Measurements from ENCODE around the gene LRPPRC.

LRPPRC gene

DNA sequence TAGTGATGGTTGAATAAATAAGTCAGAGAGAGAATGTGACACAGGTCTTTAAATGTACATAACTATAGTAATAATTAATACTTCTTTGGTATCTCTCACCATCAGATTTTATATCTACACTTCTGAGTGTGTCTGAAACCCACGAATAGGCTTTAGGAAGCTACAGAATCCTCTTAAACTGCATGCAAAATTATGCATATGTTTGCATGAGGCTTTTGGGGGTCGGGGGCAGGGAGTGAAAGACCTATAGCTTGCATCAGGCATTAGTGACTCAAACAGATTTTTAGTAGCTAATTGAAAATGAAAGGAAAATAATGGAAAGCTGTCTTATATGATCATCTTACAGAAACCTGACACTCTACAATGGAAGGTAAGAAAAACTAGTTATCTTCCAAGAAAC, 14.9 kb downstream of the LRPPRC start:
- no peak for DNase-seq (ENCODE audit: low read depth in 2 of 2)

DNA sequence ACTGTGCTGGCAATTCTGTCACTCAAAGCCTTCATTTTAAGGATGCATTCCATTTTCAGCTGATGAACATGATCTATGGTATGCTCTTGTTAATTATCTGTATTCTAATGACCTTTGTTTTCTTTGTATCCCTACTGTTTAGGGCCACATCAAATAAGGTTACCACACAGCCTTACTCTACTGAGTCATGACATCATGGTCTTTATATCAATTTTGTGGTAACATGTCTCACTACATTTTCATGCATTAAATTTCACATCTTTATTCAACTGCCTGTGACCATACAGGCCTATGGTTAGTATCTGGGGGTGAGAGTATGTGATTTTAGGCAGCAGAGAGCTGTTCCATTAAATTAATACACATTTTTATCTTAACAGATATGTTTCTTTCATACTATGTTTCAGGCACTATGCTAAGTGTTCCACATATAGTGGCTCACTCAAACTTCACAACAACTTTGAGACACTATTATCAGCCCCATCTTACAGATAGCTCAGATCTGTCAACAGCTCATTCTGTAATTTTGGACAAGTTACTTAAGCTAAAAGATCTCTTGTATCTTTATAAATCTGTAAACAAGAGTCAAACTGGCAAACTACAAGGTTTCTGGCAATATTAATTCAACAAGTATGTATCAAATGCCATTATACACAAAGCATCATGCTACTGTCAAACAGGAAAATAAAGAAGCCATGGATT, 18.0 kb downstream of the LRPPRC start:
- DNase-seq (ENCODE audit: low read depth in 2 of 2), result no peak

DNA sequence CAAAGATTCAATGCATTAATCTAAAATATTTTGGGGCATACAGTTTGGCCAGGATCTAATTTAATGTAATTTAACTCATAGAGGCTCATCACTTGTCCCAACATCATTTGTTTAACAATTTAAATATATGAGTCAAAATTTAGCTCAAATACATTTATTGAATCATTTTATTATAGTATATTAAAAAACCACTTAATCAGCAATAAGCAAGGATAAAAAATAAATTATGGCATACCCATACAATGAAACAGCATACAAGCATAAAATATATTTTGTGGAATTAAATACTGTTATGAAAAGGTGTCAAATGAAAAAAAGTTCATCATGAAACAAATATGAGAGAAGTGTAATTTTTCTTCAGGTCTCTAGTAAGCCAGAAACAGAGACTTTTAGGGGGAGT, 34.9 kb downstream of the LRPPRC start:
- no peak for DNase-seq (ENCODE audit: low read depth in 2 of 2)

DNA sequence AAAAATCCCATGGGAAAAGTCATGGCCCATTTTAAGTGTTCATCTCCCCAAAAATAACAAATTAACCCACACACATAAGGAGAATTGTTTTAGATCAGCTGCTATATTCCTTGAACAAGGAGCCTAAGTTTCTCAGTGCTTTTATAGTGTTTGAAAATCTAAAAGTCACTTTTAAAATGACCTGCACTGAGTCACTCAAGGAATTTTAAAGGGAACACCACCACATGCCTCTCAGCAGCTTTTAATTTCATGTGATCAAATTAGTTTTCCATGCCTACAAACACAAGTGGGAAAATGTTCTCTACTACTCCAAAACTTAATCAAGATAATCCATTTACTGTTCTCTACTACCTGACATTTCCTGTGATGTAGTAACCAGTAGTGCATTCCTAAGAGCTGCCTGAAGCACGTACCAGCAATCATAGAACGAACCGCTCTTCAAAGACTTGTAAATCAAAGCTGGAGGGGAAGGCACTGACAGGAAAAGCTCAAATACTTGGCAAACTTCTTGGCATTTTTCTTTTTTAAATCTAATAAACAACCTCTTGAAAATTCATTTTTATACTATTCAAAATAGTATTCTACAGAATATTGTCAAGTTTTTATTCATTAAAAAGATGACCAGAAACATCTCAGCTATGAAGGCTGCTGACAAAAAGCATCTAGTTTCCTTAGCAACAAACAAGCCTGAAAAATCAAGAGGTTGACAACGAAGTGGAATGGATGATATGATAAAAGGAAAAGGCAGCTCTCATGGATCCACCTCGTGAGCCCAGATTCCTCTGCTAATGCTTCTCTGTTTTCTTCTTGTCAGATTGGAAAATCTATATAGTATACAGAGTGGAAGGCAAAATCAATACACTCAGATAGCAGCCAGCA, 37.2 kb downstream of the LRPPRC start:
- DNase-seq (ENCODE audit: low read depth in 2 of 2), result no peak

DNA sequence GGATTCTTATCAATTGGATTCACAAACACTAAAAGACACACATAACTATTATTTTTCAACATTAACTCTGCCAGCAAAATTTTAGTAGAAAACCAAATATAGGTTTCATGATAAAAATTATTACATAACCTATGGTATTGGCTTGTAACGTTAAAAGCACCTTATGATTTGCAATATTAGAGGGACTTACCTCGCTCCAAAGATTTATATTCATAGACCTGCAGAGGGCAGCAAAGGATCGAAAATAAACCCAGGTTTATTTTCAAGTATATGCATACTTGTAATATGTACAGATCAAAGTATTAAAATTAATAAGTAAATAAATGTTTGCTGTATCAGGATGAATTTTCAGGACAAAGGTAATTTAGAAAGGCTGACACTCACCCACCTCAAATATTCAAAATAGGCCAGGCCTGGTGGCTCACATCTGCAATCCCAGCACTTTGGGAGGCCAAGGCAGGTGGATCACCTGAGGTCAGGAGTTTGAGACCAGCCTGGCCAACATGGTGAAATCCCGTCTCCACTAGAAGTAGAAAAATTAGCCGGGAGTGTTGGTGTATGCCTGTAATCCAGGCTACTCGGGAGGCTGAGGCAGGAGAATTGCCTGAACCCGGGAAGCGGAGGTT, 45.3 kb downstream of the LRPPRC start:
- no peak for DNase-seq (ENCODE audit: low read depth in 2 of 2)

DNA sequence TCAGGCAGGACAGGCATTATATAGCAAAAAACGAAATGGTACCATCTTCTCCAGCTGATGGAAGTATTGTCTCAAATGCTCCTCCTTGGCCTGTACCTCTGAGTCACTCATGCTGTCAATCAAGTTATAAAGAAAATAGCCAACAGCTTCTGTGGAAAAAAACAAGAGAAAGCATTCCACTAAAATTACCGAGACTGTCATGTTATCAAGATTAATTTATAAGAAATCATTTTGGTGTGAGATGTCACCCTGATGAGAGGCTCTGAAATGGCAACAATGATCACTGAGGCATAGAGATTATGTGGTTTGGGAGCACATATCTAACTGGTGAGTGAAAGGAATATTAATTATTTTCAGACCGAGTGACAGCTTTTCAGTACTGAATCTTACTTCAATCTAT, 47.4 kb downstream of the LRPPRC start:
- DNase-seq (ENCODE audit: low read depth in 2 of 2), result no peak

DNA sequence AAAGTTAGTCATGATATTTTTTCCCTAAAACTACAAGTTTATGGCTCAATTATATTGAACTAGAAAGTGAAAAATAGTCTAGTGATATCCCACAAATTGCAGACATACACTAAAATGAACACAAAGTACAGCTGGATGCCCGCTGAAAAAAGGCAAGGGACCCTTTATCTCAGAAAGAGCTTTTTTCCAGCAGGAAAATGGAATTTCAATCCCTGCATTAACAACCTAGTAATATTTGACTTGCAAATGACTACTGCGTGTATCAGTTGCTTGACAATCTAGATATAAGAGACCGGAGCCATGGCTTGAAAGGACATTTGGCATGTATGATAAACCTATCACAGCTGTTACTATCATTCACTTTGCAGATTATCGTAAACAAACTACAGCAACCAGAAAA, 49.1 kb downstream of the LRPPRC start:
- no peak for DNase-seq (ENCODE audit: low read depth in 2 of 2)

DNA sequence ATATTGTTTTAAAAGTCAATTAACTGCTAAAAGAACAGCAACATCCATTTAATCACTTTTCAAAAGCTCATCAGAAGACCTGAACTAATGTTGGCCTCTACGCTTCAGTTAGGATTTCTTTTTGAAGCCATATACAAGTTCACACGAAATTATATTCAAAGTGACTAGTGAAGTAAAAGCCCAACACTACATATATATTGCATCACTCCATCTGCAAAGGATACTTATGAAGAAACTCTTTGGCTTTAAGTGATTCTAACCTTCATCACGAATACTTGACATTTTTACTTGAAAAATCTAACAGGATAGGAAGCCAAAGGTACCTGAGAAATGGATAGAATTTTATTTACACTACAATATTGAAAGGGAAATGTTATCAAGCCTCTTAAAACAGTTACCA, 50.4 kb downstream of the LRPPRC start:
- no peak for DNase-seq (ENCODE audit: low read depth in 2 of 2)

DNA sequence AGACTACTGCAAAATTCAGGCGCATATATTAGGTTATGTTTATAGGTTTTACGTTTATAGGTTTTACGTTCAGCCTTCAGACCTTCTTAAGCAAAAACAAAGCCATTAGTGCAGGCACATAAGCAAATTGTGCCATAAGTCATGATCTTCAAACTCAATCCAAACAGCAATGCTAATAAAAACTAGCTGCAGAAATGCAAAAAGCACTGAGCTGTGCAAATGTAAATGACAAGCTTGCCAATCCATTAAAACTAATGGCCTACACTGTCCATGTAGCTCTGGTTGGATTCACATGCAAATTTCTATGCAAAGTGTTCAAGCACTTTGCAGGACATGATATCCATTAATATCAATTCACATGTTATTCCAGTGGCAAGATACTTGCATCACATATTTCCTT, 50.9 kb downstream of the LRPPRC start:
- no peak for DNase-seq (ENCODE audit: low read depth in 2 of 2)

DNA sequence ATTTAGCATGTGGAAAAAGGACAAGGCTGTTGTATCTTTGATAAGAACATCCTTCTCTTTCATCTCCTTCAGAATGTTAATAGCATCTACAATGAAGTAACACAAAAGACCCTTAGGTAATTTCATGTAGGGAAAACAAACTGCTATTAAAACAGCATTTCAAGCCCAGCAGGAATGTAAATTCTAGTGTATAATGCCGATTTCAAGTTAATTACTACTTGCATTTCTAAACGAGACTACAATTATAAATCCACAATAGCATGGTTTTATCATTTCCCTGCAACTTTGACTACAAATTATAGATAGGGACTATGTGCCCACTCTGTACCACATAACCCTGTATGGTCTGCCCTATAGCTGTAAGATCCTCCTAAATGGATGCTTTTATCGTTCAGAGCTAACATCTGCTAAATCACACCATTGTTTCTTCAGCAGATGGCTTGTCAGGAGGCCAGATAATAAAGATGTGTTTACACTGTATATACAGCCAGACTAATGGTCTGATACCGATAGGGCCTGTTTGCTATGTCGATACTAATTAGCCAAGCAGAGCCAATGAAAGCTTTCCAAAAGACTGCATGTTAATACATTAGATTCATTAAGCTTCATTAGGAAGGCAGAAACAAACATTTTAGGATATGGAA, 51.9 kb downstream of the LRPPRC start:
- DNase-seq (ENCODE audit: low read depth in 2 of 2), result no peak

DNA sequence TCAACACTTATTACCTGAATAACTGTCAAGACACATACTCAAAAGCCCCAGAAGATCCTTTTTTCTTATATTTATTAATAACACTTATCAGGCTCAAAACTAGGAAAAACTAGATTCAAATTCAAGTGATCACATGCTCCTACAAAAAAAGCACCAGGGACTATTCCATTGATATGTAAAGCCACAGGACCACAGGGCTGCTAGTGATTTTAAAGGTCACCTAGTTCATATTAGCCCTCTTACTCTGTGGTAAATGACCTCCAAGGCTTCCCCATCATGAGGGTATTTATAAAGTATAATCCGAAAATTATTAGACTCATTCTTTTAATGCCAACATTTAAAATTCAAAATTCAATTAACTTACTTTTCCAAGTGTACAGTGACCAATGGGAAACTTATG, 52.5 kb downstream of the LRPPRC start:
- DNase-seq (ENCODE audit: low read depth in 2 of 2), result no peak

DNA sequence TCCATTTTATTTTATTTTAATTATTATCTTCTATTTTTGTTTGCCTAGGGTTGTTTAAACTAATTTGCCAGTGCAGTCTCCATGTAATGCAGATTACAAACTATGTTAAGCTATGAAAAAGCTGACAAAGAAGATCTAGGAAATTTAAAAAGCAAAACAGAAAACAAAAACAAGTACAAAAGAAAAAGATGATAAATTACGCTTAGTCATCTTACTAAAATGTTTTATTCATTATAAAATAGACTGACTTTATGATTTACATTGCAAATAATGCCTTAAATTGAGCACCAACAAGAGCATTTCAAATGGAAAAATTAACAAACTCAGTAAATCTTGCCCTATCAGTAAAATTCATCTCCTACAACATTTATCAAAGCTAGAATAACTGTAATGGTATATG, 52.9 kb downstream of the LRPPRC start:
- no peak for DNase-seq (ENCODE audit: low read depth in 2 of 2)

DNA sequence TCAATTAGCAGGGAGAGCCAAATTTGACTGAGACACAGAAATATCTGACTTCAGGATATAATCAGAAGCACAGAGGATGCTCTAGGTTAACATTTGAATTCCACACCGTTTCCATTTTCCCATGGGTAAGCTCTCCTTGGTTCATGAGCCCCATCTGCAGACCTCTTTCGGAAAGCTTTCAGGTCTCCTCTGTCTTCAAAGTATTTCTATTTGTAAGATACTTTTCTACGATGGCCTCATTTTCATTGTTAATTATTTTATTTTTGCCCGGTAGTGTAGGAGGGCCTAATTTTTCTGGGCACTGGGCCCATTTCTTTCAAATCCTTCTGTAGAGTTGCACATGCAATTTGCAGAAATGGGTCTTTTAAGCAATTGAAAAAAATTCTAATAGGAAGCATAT, 53.8 kb downstream of the LRPPRC start:
- DNase-seq (ENCODE audit: low read depth in 2 of 2), result no peak

DNA sequence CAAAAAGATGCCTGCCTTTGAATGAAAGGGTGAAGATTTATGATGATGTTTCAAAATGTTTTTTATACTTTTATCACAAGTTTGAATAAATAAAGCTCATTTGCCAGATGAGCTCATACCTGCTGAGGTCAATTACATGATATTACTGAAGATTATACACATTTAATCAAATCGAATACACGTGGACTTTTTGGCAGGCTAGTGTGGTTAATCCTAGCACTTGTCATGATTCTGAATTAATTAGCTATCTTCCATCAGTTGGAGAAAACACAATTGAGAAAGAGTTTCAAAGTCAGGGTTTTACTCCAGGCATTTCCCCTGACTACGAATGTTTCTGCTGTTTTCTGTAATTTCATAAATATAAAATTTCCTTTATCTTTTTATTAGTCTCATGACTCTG, 54.4 kb downstream of the LRPPRC start:
- DNase-seq (ENCODE audit: low read depth in 2 of 2), result no peak

DNA sequence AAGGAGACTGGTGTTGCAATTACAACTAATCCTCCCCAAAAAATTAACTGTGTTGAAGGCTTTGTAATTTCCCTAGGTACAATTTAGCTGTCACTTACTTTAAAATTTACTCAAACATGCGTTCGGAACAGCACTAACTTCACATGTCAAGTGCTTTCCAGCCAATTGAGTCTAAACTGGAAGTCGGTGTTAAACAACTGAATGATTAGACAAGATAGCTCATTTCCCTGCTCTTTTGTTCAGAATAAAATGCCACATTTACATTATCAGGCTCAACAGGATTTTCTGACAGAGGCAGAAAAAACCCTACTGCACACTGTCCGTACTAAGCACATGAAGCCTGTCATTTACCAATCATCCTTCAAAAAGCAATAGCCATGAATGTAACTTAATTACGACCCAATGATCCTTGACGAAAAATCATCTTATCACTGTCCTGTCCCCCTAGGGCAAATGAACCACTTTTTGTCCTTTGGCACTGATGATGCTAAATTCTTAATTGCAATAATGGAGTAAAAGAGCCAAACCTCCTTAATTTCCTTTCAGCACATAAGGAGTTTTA, 56.0 kb downstream of the LRPPRC start:
- no peak for DNase-seq (ENCODE audit: low read depth in 2 of 2)

DNA sequence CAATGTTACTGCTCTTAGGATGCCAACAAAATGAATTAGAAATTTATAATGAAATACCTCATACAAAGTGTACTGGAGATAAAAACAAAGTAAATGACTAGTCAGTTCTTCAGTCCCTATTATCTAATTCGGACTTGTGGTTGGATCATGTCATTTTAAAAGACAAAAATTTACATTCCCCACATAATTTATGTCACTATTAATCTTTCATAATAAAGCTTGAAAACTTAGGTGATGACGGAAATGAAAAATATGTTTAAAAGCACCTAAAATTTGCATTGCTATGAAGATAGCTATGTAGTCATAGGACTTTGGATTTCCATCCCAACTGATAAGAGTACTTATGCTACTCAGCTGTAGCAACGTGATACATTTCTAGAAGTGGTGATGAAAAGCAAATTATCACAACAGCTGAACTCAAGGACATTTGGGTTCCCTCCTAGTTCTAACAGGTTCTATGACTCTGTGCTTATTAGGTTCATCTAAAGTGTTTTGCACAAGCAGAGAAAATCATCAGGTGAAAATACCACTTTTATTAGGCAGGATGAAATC, 58.4 kb downstream of the LRPPRC start:
- DNase-seq (ENCODE audit: low read depth in 2 of 2), result no peak

DNA sequence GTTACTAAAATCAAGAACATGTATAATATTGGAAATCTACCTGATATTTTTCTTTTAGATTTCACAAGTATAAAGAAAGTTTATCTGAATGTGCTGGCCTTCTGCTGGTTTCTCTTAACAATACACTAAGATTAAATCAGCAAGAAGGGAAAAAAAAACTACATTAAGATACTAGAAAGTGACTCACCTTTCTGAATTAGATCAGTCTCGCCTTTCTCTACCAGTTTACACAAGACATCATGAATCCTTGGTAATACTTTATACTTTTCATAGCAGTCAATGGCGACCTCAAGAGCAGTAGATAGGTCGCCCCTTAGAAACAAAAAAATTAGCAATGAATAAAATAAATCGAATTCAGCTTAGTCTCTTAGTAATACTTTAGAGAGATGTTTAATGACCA, 61.2 kb downstream of the LRPPRC start:
- DNase-seq (ENCODE audit: low read depth in 2 of 2), result no peak

DNA sequence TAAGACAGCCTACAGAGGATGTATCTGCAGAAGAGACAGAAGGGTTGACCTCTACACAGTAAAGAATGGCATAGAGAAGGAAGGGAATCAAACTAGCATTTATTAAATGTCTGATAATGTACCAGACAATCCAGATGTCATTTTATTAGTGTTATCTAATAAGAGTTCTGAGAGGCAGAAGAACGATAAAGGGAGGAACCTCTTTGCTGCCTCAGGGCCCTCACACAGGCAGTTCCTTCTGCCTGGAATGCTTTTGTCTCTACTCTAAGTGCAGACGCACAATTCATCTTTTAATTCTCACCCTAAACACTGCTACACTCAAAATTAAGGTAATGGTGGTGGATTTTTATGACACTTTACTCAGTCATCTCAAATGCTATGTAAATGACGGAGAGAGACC, 64.5 kb downstream of the LRPPRC start:
- no peak for DNase-seq (ENCODE audit: low read depth in 2 of 2)

DNA sequence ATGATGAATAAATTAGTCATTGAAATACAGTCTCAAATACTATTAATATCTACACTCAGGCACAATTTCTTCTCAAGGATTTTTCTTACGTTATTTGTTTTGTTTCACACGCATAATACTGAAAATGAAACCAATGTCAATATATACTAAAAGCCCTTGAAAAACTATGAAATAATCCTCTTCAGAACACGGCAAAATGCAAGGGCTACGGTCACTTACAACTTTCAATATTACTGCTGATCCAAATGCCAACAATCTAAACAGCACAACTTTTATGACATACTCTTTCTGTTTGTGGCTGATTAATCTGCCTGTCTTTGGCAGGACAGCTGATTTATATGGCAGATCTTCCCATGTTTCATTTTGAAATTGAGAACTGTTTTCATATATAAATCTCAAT, 68.3 kb downstream of the LRPPRC start:
- DNase-seq (ENCODE audit: low read depth in 2 of 2), result no peak

DNA sequence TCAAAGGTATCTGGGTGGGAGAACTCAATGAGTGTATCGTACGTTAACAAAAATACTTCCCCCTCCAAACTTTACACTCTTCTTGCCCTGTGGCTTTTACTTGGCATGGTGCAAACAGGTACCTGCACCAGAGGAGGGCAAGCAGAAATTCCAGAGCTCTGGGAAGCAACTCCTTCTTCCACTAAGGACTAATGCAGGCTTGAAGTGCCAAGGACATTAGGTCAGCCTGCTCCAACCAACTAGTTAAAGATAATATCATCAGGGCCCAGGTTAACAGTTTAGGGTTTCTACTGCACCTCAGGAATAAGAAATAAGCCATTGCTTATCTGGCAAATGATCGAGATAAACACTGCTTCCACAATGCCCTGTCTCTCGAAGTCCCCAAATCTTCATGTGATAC, 70.4 kb downstream of the LRPPRC start:
- DNase-seq (ENCODE audit: low read depth in 2 of 2), result no peak

DNA sequence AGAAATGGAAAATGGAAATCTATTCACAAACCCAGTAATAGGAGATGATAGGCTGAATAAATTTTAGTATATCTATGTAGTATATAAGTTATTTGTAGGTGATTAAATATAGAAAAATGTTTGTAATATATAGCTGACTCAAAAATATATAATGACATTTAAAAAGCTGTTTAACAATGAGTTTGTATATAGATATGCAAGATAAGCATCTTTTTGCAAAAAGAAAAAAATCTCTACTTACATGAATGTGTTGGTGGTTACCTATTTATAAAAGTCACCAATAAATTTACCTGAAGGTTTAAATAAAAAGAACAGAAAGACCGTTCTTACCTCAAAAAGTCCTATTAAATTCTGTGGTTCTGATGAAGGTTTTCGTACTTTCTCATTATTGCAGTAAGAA, 71.3 kb downstream of the LRPPRC start:
- DNase-seq (ENCODE audit: low read depth in 2 of 2), result no peak

Measured in stimulated activated CD4-positive, alpha-beta T cell treated with anti-CD3 and anti-CD28 coated beads, Interleukin-12 subunit alpha, Interleukin-12 subunit beta, amount 100 ng/mL, for 24 hours (primary cell).